ENCODE results near the gene XCR1. TPM values are rescaled to one million over a fixed set of nuclear protein-coding genes. Genes with fewer than 3 reads are reported as not detected.

The XCR1 gene
- total RNA-seq, 1 donor from 2014 or later, result not detected

DNA sequence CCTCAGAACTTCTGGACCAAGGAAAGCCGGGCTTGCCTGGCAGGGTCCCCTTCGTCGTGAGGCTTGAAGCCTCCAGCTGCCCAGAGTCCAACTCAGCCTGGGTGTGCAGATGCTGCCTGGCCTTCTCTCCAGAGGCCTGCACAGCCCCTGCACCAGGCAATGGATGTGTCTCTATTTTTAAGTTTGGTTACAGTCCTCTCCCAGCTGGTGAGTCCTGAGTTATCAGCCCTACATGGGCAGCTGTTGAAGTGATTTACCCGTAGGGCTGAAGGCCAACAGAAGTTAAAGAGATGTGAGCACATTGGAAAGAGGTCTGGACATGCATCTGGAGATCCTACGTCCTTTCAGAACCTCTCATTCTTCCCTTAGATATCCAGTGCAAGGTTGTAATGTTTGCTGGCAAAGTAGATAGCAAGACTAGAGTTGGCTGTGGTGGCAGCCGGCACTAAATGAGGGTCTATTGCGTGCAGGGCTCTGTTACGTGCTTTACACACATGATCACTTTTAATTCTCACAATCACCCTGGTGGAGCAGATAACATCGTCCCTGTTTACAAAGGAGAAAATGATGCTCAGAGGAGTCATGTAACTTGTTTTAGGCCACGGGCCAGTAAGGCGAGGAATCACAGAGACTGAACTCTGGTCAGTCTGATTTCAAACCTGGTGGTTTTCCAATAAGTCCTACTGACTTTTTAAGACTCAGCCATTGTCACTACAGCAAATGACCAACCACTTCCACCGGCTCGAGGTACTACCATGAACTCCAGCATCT lies 41.6 kb downstream of the XCR1 start:
- intact Hi-C loops (cut with micrococcal nuclease), result no loop called here

DNA sequence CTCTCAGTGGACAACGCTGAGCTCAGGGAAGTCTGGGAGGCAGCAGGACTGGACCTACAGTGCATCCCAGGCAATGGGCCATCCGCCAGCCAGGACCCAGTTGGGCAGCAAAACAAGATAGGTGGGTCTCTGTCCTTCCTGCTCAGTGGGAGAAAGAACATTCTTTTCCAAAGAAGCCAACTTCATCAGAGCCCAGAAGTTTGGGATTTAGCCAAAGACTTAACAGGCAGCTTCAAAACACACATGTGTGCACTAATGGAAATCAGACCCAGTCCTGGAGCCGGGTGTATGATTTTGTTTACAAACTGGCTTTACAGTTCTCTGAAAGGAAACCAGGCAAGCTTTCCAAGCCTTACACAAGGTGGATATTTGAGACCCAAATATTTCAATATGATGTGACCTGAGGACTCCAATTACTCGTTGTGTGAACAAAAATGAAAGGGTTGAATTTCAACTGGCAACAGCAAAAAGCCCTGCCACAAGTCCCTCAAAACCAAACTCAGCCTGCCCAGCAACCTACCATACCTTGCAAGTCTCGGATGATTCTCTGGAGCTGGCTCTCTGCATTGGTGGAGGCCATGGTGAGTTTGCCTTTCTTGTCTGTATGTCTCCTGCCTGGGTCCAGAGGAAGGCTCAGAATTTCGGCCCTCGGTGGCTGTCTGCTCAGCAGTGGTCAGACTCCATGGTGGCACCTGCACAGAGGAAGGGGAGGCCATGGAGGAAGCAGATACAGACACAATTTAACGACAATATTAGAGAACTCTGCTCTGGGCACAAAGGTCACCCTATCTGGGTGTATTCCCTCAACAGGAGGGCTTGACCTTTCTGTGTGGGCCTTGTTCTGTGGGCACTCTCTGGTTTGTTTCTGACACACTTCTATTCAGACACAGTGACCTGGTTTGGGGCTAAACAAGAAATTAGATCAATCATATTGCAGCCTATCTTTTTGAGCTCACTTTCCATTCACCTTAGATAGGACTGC lies 42.7 kb downstream of the XCR1 start:
- intact Hi-C loops (cut with micrococcal nuclease), result no loop called here

DNA sequence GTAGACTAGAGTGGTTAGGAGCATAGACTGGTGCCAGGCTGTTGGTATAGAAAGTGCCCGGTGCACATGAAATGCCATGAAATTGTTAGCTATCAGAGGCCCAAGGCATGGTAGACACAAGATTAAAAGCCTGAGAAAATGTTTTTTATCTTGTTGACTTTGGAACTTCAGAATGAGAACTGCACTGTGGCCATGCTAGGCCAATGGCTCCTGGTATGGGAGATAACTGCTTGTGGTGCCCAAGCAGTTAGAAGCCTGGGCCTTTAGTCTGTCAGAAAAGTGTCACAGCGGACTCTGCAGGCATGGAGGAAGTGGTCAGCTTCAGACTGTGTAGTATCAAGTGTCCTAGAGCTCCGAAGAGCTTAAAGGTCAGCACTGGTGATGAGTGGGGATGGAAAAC lies 43.5 kb downstream of the XCR1 start:
- intact Hi-C loops (cut with micrococcal nuclease), result no loop called here

DNA sequence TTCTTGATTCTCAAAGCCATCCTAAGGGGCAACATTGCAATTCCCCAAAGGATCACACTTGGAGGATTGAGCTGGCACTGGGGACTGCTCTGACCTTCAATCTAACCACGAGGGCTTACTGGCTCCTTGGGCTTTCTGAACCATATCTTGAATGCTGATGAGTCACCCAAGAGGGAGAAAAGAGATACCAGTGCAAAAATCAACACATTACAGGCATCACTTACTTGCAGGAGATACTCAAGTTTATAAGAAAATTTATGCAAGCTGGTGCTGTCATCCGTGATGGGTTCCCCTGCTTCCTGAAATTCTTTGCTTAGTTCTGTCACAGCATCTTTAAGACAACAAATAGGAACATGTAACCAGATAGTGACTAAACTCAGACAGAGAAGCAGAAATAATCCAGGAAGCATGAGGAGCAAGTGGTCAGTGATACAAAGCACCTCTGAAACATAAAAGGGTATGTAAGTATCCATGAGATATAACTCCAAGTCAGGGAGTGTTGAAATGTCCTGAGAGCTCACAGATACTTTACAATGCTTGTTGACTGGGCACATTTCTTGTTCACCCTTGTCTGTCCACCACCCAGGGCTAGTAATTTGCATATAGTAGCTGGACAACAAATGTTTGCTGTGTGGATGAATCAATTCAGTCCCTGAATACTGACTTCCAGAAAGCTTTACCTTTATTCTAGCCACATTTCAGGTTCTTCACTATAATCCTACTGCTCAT lies 45.8 kb downstream of the XCR1 start:
- intact Hi-C loops (cut with micrococcal nuclease), result no loop called here

DNA sequence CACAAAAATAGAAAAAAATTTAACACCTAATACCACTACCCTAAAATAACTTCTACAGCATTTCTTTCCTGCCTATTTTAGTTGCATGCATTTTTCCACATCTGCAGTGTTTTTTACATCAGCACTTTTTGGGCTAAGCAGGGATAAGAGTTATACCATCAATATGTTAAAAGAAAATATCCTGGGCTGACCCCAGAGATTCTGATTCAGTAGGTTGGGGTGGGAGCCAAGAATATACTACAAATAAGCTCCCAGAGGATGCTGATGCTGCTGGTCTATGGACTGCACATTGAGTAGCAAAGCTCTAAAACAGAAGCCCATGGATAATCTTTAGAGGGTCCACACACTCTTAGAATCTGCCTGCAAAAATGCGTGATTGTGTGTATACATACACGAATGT lies 46.5 kb downstream of the XCR1 start:
- intact Hi-C loops (cut with micrococcal nuclease), result no loop called here

- intact Hi-C loops (cut with micrococcal nuclease), result no loop called here
Measured at GRCh38 chr3:45980229-45980813, 47.0 kb downstream of the XCR1 start.

- intact Hi-C loops (cut with micrococcal nuclease), result no loop called here
Measured at GRCh38 chr3:45979378-45979777, 47.9 kb downstream of the XCR1 start.

GRCh38 chr3:45978006-45978761 lies 49.1 kb downstream of the XCR1 start:
- intact Hi-C loops (cut with micrococcal nuclease), result loop anchor here (1.0 kb wide), 1 partner anchor 17 kb away; the partner anchor contains the start of gene FYCO1

DNA sequence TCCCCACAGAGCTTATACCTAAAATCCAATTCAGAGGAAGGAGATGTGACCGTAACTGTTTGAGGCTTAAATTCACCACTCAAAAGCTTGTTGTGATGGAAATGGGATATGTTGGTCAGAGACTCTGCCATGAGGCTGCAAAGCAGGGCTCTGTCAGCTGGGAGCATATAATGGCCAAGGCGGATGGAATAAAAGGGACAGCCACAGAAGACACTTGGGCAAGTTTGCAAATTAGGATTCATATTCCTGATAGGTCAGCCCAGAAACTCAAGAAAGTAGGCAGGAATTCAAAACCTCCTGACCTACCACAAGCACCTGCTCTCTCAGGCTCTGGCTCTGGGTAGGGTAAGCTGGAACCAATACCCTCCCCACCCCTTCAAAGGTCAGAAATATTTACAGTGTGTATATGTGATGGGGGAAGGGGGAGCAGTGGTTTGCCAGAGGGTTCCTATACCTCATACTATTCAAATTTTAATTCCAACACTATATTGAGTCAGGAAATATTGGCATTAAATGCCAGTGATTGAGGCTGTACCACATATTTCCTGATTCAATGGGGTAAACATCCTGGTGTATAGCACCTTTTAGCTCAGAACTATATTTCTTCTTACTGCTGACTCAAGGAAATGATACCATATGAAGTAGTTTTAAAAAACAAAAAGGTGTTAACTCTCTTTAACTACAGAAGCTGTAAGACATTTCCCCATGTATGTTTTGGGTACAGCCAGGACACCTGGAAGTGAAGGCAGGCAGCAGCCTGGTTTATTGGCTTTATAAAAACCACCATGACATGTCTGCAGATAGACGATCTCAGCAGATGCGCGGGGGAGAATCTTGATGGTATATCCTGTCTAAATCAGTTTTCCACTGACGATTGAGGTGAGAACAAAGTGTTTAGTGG lies 50.8 kb downstream of the XCR1 start:
- intact Hi-C loops (cut with micrococcal nuclease), result loop anchor here (2.0 kb wide), 1 partner anchor 308 kb away; no protein-coding TSS in a partner anchor

DNA sequence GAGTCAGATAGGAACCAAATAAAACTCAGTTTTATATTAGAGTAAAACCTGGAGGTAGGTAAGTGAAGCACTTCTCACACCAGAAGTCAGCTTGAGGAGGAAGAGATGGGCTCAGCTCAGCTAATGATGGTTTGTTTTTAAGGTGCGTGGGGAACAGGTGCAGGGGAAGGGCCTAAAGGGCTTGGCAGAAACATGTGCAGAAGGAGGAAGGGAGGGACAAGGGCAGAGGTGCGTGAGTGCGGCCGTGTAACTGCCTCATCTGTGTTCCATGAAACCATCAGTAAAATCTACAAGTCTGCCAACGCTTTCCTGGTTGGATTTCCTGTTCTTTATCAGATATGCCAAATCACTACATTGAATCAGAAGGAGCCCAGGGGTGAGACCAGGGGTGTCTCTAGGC lies 51.6 kb downstream of the XCR1 start:
- intact Hi-C loops (cut with micrococcal nuclease), result loop anchor here (2.0 kb wide), 1 partner anchor 309 kb away; no protein-coding TSS in a partner anchor

GRCh38 chr3:45974686-45975085 lies 52.6 kb downstream of the XCR1 start:
- intact Hi-C loops (cut with micrococcal nuclease), result no loop called here

- intact Hi-C loops (cut with micrococcal nuclease), result no loop called here
Measured at GRCh38 chr3:45972534-45973402, 54.5 kb downstream of the XCR1 start.

DNA sequence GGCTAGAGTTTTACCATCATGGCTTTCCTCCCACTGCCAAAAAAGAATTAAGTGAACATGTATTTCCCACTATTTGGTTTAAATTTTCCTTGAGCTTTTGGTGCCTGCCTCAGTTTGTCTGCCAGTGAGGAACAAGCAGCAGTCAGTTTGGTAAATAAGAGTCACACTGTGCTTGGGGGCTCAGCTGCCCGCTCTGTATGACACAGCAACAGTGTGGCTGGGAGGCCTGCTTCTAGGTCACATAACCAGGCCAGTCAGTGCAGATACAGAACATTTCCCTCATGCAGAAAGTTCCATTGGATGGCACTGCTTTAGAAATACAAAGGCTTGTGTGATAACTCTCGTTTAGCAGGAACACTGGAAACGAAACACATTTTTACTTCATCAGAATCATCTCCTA lies 57.3 kb downstream of the XCR1 start:
- intact Hi-C loops (cut with micrococcal nuclease), result no loop called here

DNA sequence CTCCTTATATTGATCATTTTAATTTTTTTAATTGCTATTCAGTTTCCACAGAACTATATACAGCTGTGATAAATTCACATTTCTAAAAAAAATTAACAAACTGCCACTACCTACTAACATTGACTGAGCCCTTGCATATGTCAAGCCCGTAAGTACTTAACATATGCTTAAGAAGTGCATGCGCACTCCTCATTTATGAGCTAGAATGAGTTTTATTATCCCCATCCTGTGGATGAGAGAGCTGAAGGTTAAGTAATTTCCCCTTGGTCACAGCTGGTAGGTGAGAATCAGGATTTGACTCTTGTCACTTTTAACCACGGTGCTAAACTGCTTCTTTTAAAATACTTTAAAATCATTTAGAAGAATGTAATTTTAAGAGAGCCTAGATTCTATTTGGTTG lies 58.2 kb downstream of the XCR1 start:
- intact Hi-C loops (cut with micrococcal nuclease), result no loop called here

DNA sequence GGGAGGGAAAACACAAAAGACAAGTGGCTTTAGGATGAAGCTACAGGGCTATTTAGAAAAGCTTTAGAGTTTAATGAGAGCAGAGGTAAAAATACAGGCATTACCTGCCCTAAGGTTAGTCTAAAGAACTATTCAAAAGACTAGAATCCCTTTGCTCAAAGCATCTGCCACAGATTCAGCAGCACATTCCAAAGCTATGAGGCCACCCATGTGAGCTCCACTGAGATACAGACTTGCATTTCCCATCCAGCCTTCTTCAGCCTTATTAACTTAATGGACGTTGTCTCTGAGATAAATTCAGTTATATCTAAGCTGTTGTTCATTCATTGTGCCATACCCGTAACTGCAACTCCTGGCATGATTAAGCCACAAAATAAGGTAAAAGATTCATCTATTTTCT lies 58.6 kb downstream of the XCR1 start:
- intact Hi-C loops (cut with micrococcal nuclease), result no loop called here

DNA sequence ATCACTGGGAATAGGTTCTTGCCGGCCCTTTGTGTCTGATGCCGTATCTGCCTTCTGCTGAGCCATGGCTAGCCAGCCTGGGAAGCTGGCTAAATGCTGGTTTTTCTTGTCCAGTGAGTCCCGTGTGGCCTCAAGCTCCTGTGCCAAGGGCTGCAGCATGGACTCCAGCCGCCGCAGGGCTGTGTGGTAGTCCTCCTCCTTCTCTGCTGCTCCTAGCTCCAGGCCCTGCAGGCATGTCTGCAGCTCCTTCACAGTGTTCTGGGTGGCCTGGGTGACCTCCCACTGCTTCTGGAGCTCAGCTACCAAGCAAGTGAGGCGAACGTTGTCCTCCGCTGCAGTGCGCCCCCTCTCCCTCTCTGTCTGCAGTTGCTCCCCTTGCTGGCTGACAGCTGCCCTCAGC lies 59.1 kb downstream of the XCR1 start:
- intact Hi-C loops (cut with micrococcal nuclease), result no loop called here

- intact Hi-C loops (cut with micrococcal nuclease), result no loop called here
Measured at GRCh38 chr3:45967724-45968123, 59.6 kb downstream of the XCR1 start.
